GM10248 (cell line): Measurements from ENCODE around the gene ADAMTSL3.

ENCODE experiments used
- CTCF ChIA-PET: fragments of 300-600 bp; sonication (Branson Sonifier 250); formaldehyde crosslinking; extraction: SDS; loops from one replicate; lab custom pipeline; 2021; ENCODE audit warnings: antibody characterized with exemption; lab: Yijun Ruan, JAX
- POLR2A ChIA-PET: fragments of 350-650 bp; sonication (Branson Sonifier 250); formaldehyde crosslinking; extraction: SDS; loops from one replicate; lab custom pipeline; 2020; ENCODE audit warnings: antibody characterized with exemption; lab: Yijun Ruan, JAX
- DNase-seq: peaks from one replicate; pipeline ENCODE4 v3.0.0; 2012; ENCODE audit errors: extremely low spot score
- CTCF ChIP-seq: IDR thresholded peaks from 2 replicates; pipeline ENCODE4 v1.5.1; 2012; ENCODE audit warnings: mild to moderate bottlenecking, low read depth; ENCODE audit errors: extremely low read depth, missing control alignments, control extremely low read depth

The ADAMTSL3 gene

GRCh38 chr15:83854950-83855707, 201.2 kb downstream of the ADAMTSL3 start:
- TF ChIP-seq CTCF = no peak
- CTCF ChIA-PET = interaction anchor here (0.7 to 2.0 kb wide), 3 partner anchors 17 to 105 kb away, joined by 3 to 4 read pairs (median 3); no protein-coding TSS in a partner anchor
- no peak for DNase-seq
- POLR2A ChIA-PET = no interaction called here

GRCh38 chr15:83855956-83856355, 202.0 kb downstream of the ADAMTSL3 start:
- ChIA-PET POLR2A (no interaction called here), CTCF (interaction anchor here (0.9 to 2.0 kb wide), 3 partner anchors 14 to 39 kb away, joined by 3 to 4 read pairs (median 4); no protein-coding TSS in a partner anchor)
- no peak for DNase-seq
- TF ChIP-seq CTCF = no peak

GRCh38 chr15:83858820-83859505, 205.0 kb downstream of the ADAMTSL3 start:
- no peak for DNase-seq
- ChIA-PET CTCF (interaction anchor here (1.8 to 2.2 kb wide), 3 partner anchors 12 to 26 kb away, joined by 4 to 5 read pairs (median 5); no protein-coding TSS in a partner anchor), POLR2A (no interaction called here)
- TF ChIP-seq CTCF = no peak

- CTCF ChIA-PET = no interaction called here
- no peak for DNase-seq
- POLR2A ChIA-PET = no interaction called here
- TF ChIP-seq CTCF = no peak
Measured at GRCh38 chr15:83866692-83867091, 212.8 kb downstream of the ADAMTSL3 start.

- CTCF ChIA-PET = interaction anchor here (1.1 to 2.3 kb wide), 2 partner anchors 13 to 38 kb away, joined by 3 to 4 read pairs; no protein-coding TSS in a partner anchor
- DNase-seq = no peak
- TF ChIP-seq CTCF = no peak
- POLR2A ChIA-PET = no interaction called here
Measured at GRCh38 chr15:83869341-83869740, 215.4 kb downstream of the ADAMTSL3 start.

GRCh38 chr15:83871808-83872559, 218.1 kb downstream of the ADAMTSL3 start:
- no peak for TF ChIP-seq CTCF
- ChIA-PET CTCF (interaction anchor here (1.1 kb wide), 1 partner anchor 24 kb away, joined by 3 read pairs; no protein-coding TSS in a partner anchor), POLR2A (no interaction called here)

More at GRCh38 chr15:83871808-83872559, 218.1 kb downstream of the ADAMTSL3 start:
- DNase-seq = peak; percentile 33
